WTC11 (cell line): ENCODE data around the gene SMCR8. TPM values are rescaled to one million over a fixed set of nuclear protein-coding genes. Genes with fewer than 3 reads are reported as not detected.

Experiments used
- ATF1 ChIP-seq: sonication (generic); formaldehyde crosslinking; IDR thresholded peaks from 2 replicates; pipeline ENCODE4 v1.8.1; 2023; ENCODE audit warnings: mild to moderate bottlenecking, moderate library complexity, missing genetic modification reagents
- CBFB ChIP-seq: sonication (generic); formaldehyde crosslinking; IDR thresholded peaks from 2 replicates; pipeline ENCODE4 v1.8.1; 2022; ENCODE audit warnings: mild to moderate bottlenecking, low read depth, missing genetic modification reagents
- CREM ChIP-seq: sonication (generic); formaldehyde crosslinking; IDR thresholded peaks from 2 replicates; pipeline ENCODE4 v1.8.1; 2022; ENCODE audit warnings: mild to moderate bottlenecking, missing genetic modification reagents, moderate library complexity
- FOXJ3 ChIP-seq: sonication (generic); formaldehyde crosslinking; IDR thresholded peaks from 2 replicates; pipeline ENCODE4 v1.9.0; 2021; ENCODE audit warnings: missing genetic modification reagents, mild to moderate bottlenecking, borderline replicate concordance
- FOXK1 ChIP-seq: sonication (generic); formaldehyde crosslinking; IDR thresholded peaks from 2 replicates; pipeline ENCODE4 v1.8.0; 2022; ENCODE audit warnings: mild to moderate bottlenecking, moderate library complexity, missing genetic modification reagents
- FOXP1 ChIP-seq: sonication (generic); formaldehyde crosslinking; IDR thresholded peaks from 2 replicates; pipeline ENCODE4 v1.8.0; 2022; ENCODE audit warnings: missing genetic modification reagents, mild to moderate bottlenecking, moderate library complexity, borderline replicate concordance
- GABPB1 ChIP-seq: sonication (generic); formaldehyde crosslinking; IDR thresholded peaks from 2 replicates; pipeline ENCODE4 v1.8.1; 2023; ENCODE audit warnings: mild to moderate bottlenecking, missing genetic modification reagents
- KAT7 ChIP-seq: sonication (generic); formaldehyde crosslinking; IDR thresholded peaks from 2 replicates; pipeline ENCODE4 v1.8.1; 2023; ENCODE audit warnings: missing genetic modification reagents, mild to moderate bottlenecking, borderline replicate concordance
- MYBL2 ChIP-seq: sonication (generic); formaldehyde crosslinking; IDR thresholded peaks from 2 replicates; pipeline ENCODE4 v1.8.1; 2023; ENCODE audit warnings: mild to moderate bottlenecking, moderate library complexity, missing genetic modification reagents
- NFYB ChIP-seq: sonication (generic); formaldehyde crosslinking; conservative IDR thresholded peaks from 2 replicates; pipeline ENCODE4 v1.8.0; 2022; ENCODE audit warnings: low read depth, missing genetic modification reagents
- NR3C1 ChIP-seq: sonication (generic); formaldehyde crosslinking; conservative IDR thresholded peaks from 2 replicates; pipeline ENCODE4 v1.8.1; 2023; ENCODE audit warnings: low read depth, mild to moderate bottlenecking, missing genetic modification reagents
- OVOL2 ChIP-seq: fragments of 250-450 bp; sonication (Bioruptor Pico); IDR thresholded peaks from 2 replicates; pipeline ENCODE4 v1.9.0; 2021; ENCODE audit warnings: mild to moderate bottlenecking, borderline replicate concordance
- TP53 ChIP-seq: sonication (generic); formaldehyde crosslinking; IDR thresholded peaks from 2 replicates; pipeline ENCODE4 v1.8.1; 2023; ENCODE audit warnings: mild to moderate bottlenecking, missing genetic modification reagents
- ZNF121 ChIP-seq: sonication (generic); formaldehyde crosslinking; IDR thresholded peaks from 2 replicates; pipeline ENCODE4 v1.8.0; 2023; ENCODE audit warnings: missing genetic modification reagents
- ZNF138 ChIP-seq: sonication (generic); formaldehyde crosslinking; conservative IDR thresholded peaks from 2 replicates; pipeline ENCODE4 v1.8.1; 2022; ENCODE audit warnings: mild to moderate bottlenecking, moderate library complexity, missing genetic modification reagents
- ZNF219 ChIP-seq: sonication (generic); formaldehyde crosslinking; IDR thresholded peaks from 2 replicates; pipeline ENCODE4 v1.8.0; 2023; ENCODE audit warnings: missing genetic modification reagents, mild to moderate bottlenecking, borderline replicate concordance
- ZNF232 ChIP-seq: sonication (generic); formaldehyde crosslinking; IDR thresholded peaks from 2 replicates; pipeline ENCODE4 v1.8.0; 2022; ENCODE audit warnings: mild to moderate bottlenecking, missing genetic modification reagents
- total RNA-seq: library from RNA; stranded (reverse); gene quantifications from 3 replicates; pipeline ENCODE4 v1.2.3, GENCODE V29; 2021
- TF ChIP-seq, protein P1 (sequence below): sonication (generic); formaldehyde crosslinking; IDR thresholded peaks from 2 replicates; pipeline ENCODE4 v1.8.0; 2022; ENCODE audit warnings: mild to moderate bottlenecking, missing genetic modification reagents
- TF ChIP-seq, protein P2 (sequence below): sonication (generic); formaldehyde crosslinking; conservative IDR thresholded peaks from 2 replicates; pipeline ENCODE4 v1.8.1; 2023; ENCODE audit warnings: mild to moderate bottlenecking, low read depth, missing genetic modification reagents, moderate library complexity
- TF ChIP-seq, protein P3 (sequence below): sonication (generic); formaldehyde crosslinking; IDR thresholded peaks from 2 replicates; pipeline ENCODE4 v1.8.0; 2022; ENCODE audit warnings: mild to moderate bottlenecking, missing genetic modification reagents
- TF ChIP-seq, protein P4 (sequence below): fragments of 200-600 bp; IDR thresholded peaks from 2 replicates; pipeline ENCODE4 v1.8.0; 2022; ENCODE audit warnings: antibody characterized with exemption
- TF ChIP-seq, protein P5 (sequence below): sonication (generic); formaldehyde crosslinking; IDR thresholded peaks from 2 replicates; pipeline ENCODE4 v1.8.1; 2022; ENCODE audit warnings: mild to moderate bottlenecking, moderate library complexity, missing genetic modification reagents
- TF ChIP-seq, protein P6 (sequence below): sonication (generic); formaldehyde crosslinking; IDR thresholded peaks from 2 replicates; pipeline ENCODE4 v1.8.1; 2023; ENCODE audit warnings: mild to moderate bottlenecking, moderate library complexity, missing genetic modification reagents

The SMCR8 gene
- total RNA-seq, 1 experiment from 2014 or later, result 19.1 TPM

DNA sequence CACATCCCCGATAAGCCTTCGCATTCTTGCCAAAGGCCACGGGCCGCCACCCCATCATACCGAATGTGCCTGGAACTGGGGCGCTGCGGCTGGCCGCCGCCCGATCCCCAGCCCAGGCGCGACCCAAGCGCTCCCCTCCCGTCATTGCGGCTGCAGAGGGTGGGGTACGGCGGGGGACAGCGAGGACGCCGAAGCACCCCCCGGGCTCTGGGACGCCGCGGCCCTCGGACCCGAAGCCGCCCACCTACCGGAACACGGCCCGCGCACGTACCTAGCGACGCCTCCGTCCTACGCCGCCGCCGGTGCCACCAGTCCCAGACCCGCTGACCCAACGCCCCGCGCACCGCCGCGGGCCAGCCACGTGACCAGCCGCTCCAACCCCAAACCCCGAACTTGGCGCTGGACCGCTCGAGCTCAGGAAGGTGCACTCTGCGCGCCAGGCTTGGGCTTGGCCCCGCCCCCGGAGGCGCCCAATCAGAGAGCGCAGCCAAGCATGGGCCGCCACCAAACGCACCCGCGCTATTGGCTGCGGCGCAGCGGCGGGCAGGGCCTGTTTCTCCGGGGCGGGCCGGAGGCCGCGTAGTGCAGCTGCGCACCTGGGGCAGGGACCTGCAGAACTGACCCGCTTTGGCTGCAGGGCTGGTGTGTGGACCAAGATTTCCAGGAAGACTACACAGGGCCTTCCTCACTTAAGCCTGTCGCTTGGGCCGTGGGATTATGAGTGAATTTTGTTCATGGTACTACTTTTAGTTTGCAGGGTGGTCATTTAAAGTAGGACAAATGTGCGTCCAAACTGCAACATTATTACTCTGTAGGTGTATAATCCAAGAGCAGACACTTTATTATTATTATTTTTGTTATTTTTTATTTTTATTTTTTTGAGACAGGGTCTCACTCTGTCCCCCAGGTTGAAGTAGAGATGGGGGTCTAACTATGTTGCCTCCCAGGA lies 48.3 kb downstream of the SMCR8 start, which contains the start of gene SHMT1 (continued):
- TF ChIP-seq MYBL2 (CRISPR knock-in tag) (peak; percentile 94; the same call in 1 of the 2 replicates), GABPB1 (CRISPR knock-in tag) (0 out of 2 replicates have a peak, but pooled peaks have one; percentile 5), FOXJ3 (CRISPR knock-in tag) (no peak), TP53 (CRISPR knock-in tag) (no peak), ZNF121 (peak; percentile 53; the same call in 1 of the 2 replicates), ZNF232 (CRISPR knock-in tag) (peak; percentile 92; the same call in 1 of the 2 replicates), FOXK1 (CRISPR knock-in tag) (peak; percentile 54; the same call in 1 of the 2 replicates), CBFB (CRISPR knock-in tag) (no peak), OVOL2 (CRISPR knock-in tag) (no peak), NR3C1 (CRISPR knock-in tag) (peak; percentile 95; the same call in 1 of the 2 replicates), ZNF138 (0 out of 2 replicates have a peak, but pooled peaks have one; percentile 82), ZNF219 (CRISPR knock-in tag) (no peak), ATF1 (CRISPR knock-in tag) (no peak), NFYB (peak; percentile 84), FOXP1 (peak; percentile 93), CREM (CRISPR knock-in tag) (peak; percentile 46; the same call in 1 of the 2 replicates), KAT7 (CRISPR knock-in tag) (0 out of 2 replicates have a peak, but pooled peaks have one; percentile 22)
- TF ChIP-seq, protein P1, sequence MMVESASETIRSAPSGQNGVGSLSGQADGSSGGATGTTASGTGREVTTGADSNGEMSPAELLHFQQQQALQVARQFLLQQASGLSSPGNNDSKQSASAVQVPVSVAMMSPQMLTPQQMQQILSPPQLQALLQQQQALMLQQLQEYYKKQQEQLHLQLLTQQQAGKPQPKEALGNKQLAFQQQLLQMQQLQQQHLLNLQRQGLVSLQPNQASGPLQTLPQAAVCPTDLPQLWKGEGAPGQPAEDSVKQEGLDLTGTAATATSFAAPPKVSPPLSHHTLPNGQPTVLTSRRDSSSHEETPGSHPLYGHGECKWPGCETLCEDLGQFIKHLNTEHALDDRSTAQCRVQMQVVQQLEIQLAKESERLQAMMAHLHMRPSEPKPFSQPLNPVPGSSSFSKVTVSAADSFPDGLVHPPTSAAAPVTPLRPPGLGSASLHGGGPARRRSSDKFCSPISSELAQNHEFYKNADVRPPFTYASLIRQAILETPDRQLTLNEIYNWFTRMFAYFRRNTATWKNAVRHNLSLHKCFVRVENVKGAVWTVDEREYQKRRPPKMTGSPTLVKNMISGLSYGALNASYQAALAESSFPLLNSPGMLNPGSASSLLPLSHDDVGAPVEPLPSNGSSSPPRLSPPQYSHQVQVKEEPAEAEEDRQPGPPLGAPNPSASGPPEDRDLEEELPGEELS (CRISPR knock-in tag), result peak; percentile 81; the same call in 1 of the 2 replicates
- TF ChIP-seq, protein P2, sequence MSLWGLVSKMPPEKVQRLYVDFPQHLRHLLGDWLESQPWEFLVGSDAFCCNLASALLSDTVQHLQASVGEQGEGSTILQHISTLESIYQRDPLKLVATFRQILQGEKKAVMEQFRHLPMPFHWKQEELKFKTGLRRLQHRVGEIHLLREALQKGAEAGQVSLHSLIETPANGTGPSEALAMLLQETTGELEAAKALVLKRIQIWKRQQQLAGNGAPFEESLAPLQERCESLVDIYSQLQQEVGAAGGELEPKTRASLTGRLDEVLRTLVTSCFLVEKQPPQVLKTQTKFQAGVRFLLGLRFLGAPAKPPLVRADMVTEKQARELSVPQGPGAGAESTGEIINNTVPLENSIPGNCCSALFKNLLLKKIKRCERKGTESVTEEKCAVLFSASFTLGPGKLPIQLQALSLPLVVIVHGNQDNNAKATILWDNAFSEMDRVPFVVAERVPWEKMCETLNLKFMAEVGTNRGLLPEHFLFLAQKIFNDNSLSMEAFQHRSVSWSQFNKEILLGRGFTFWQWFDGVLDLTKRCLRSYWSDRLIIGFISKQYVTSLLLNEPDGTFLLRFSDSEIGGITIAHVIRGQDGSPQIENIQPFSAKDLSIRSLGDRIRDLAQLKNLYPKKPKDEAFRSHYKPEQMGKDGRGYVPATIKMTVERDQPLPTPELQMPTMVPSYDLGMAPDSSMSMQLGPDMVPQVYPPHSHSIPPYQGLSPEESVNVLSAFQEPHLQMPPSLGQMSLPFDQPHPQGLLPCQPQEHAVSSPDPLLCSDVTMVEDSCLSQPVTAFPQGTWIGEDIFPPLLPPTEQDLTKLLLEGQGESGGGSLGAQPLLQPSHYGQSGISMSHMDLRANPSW (CRISPR knock-in tag), result peak; percentile 85; the same call in 1 of the 2 replicates
- TF ChIP-seq, protein P3, sequence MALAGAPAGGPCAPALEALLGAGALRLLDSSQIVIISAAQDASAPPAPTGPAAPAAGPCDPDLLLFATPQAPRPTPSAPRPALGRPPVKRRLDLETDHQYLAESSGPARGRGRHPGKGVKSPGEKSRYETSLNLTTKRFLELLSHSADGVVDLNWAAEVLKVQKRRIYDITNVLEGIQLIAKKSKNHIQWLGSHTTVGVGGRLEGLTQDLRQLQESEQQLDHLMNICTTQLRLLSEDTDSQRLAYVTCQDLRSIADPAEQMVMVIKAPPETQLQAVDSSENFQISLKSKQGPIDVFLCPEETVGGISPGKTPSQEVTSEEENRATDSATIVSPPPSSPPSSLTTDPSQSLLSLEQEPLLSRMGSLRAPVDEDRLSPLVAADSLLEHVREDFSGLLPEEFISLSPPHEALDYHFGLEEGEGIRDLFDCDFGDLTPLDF (CRISPR knock-in tag), result 0 out of 2 replicates have a peak, but pooled peaks have one; percentile 18
- TF ChIP-seq, protein P4, sequence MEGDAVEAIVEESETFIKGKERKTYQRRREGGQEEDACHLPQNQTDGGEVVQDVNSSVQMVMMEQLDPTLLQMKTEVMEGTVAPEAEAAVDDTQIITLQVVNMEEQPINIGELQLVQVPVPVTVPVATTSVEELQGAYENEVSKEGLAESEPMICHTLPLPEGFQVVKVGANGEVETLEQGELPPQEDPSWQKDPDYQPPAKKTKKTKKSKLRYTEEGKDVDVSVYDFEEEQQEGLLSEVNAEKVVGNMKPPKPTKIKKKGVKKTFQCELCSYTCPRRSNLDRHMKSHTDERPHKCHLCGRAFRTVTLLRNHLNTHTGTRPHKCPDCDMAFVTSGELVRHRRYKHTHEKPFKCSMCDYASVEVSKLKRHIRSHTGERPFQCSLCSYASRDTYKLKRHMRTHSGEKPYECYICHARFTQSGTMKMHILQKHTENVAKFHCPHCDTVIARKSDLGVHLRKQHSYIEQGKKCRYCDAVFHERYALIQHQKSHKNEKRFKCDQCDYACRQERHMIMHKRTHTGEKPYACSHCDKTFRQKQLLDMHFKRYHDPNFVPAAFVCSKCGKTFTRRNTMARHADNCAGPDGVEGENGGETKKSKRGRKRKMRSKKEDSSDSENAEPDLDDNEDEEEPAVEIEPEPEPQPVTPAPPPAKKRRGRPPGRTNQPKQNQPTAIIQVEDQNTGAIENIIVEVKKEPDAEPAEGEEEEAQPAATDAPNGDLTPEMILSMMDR, result no peak
- TF ChIP-seq, protein P5, sequence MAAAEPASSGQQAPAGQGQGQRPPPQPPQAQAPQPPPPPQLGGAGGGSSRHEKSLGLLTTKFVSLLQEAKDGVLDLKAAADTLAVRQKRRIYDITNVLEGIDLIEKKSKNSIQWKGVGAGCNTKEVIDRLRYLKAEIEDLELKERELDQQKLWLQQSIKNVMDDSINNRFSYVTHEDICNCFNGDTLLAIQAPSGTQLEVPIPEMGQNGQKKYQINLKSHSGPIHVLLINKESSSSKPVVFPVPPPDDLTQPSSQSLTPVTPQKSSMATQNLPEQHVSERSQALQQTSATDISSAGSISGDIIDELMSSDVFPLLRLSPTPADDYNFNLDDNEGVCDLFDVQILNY, result peak; percentile 90; the same call in 1 of the 2 replicates
- TF ChIP-seq, protein P6, sequence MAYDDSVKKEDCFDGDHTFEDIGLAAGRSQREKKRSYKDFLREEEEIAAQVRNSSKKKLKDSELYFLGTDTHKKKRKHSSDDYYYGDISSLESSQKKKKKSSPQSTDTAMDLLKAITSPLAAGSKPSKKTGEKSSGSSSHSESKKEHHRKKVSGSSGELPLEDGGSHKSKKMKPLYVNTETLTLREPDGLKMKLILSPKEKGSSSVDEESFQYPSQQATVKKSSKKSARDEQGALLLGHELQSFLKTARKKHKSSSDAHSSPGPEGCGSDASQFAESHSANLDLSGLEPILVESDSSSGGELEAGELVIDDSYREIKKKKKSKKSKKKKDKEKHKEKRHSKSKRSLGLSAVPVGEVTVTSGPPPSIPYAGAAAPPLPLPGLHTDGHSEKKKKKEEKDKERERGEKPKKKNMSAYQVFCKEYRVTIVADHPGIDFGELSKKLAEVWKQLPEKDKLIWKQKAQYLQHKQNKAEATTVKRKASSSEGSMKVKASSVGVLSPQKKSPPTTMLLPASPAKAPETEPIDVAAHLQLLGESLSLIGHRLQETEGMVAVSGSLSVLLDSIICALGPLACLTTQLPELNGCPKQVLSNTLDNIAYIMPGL, result peak; percentile 94
